ENCODE results near the gene KCNK16.

- TF ChIP-seq EZH2 (IDR thresholded peaks at IDR 0.05; ENCODE audit: insufficient read depth, poor library complexity, severe bottlenecking), result no peak
- no peak for TF ChIP-seq EZH2phosphoT487 (IDR thresholded peaks at IDR 0.05; ENCODE audit: insufficient read depth, low read depth)
These were observed 26.9 kb downstream of the KCNK16 start for GRCh38 chr6:39295611-39296011.

All from GM23248 (cell line).